HL-60 (cell line): ENCODE results near the gene TACC2.

Experiments
- GABPA ChIP-seq: IDR thresholded peaks from 2 replicates; pipeline ENCODE4 v1.6.1; 2012; ENCODE audit warnings: low read depth
- POLR2AphosphoS5 ChIP-seq: IDR thresholded peaks from 2 replicates; pipeline ENCODE4 v1.6.1; 2012; ENCODE audit warnings: low read depth

GRCh38 chr10:121974535-121975294 is 14.2 kb upstream of the TACC2 start, which contains the start of gene NSMCE4A:
- TF ChIP-seq POLR2AphosphoS5 (peak; percentile 72; the same call in 1 of the 2 replicates), GABPA (peak; percentile 53)
